ENCODE data around the gene BTBD3. TPM values are rescaled to one million over a fixed set of nuclear protein-coding genes. Genes with fewer than 3 reads are reported as not detected.
A peak's percentile ranks its signal among the peaks of the same experiment; 100 is the strongest.

The BTBD3 gene
- total RNA-seq (2014; rRNA removed) (21.6 and 31.4 TPM in 2 replicates), Bru-seq, nascent RNA (percentile 87 among the genes with signal in this experiment), BruChase-seq, experiment 1, labeled RNA remaining after a 6-hour chase (percentile 91 among the genes with signal in this experiment), BruChase-seq, experiment 2, labeled RNA remaining after a 2-hour chase (percentile 93 among the genes with signal in this experiment)
- long read RNA-seq, full-length matches to known transcripts: 9 of 27 reads
- long read RNA-seq, partial matches to known transcripts: 0 of 27 reads
- long read RNA-seq, other reads (novel, unspliced or antisense): 18 of 27 reads

DNA sequence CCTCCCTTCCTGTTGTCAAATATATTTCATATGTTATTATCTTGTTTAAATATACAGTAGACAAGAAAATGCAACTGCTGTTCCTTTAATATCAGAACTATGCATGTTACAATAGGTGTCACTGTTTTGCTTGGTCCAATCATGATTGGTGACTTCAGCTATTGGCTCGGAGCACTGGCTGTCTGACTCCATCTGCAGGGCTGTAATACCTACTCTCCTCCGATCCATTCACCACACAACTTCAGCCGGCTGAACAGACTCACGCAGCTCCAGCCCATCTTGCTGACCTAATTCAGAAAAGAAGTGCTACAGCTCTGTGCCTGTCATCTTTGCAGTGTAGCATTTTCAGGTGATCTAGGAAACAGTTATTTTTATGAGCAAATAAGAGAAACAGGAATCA is at the start of gene BTBD3:
TSS of gene BTBD3 (plus strand) at position 231 of the 400 bp plus-strand sequence. CDS start 383 bp downstream, outside the sequence.
- H3K36me3 ChIP-seq (ENCODE audit: low read depth, low read length): peaks cover 9% of the 10 kb centered on the region
- no peak for ATAC-seq
- H4K20me1 ChIP-seq (ENCODE audit: low read length): no peaks in the 10 kb centered on the region
- intact Hi-C loops (cut with micrococcal nuclease): no loop called here
- H3K27me3 ChIP-seq (ENCODE audit: low read length): no peaks in the 10 kb centered on the region
- H3K4me2 ChIP-seq (ENCODE audit: low read length): no peak within 1 kb of the TSS
- H3K9me2 ChIP-seq (replicated peaks; ENCODE audit: low read length): no peaks in the 10 kb centered on the region
- H3F3A ChIP-seq (ENCODE audit: low read length, unreplicated experiment): no peaks in the 10 kb centered on the region
- DNase-seq: no peak
- no peaks in the 10 kb centered on the region for H3K4me1 ChIP-seq (ENCODE audit: insufficient read depth, low read length)
- no TSS peak for BruUV-seq (replicated peaks)
- TF ChIP-seq, protein P1, sequence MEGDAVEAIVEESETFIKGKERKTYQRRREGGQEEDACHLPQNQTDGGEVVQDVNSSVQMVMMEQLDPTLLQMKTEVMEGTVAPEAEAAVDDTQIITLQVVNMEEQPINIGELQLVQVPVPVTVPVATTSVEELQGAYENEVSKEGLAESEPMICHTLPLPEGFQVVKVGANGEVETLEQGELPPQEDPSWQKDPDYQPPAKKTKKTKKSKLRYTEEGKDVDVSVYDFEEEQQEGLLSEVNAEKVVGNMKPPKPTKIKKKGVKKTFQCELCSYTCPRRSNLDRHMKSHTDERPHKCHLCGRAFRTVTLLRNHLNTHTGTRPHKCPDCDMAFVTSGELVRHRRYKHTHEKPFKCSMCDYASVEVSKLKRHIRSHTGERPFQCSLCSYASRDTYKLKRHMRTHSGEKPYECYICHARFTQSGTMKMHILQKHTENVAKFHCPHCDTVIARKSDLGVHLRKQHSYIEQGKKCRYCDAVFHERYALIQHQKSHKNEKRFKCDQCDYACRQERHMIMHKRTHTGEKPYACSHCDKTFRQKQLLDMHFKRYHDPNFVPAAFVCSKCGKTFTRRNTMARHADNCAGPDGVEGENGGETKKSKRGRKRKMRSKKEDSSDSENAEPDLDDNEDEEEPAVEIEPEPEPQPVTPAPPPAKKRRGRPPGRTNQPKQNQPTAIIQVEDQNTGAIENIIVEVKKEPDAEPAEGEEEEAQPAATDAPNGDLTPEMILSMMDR (conservative IDR thresholded peaks at IDR 0.05; ENCODE audit: low read depth, low read length): no peak
- TF ChIP-seq EZH2 (IDR thresholded peaks at IDR 0.05; ENCODE audit: low read length, unreplicated experiment) (no peak), EZH2phosphoT487 (IDR thresholded peaks at IDR 0.05; ENCODE audit: borderline replicate concordance, low read length) (no peak)
- ChIA-PET POLR2A (ENCODE audit: unreplicated experiment) (no interaction called here), CTCF (no interaction called here)
- no peaks in the 10 kb centered on the region for H3K9me3 ChIP-seq (ENCODE audit: low read length)
- peaks cover 56% of the 10 kb centered on the region for H3K79me2 ChIP-seq (ENCODE audit: low read length)
- no peak within 1 kb of the TSS for H3K4me3 ChIP-seq (ENCODE audit: low read length)
- no peak within 1 kb of the TSS for H3K9ac ChIP-seq (ENCODE audit: low read length)
- H2AFZ ChIP-seq (ENCODE audit: low read length): no peak within 1 kb of the TSS
- H3K27ac ChIP-seq (ENCODE audit: low read length): no peak within 1 kb of the TSS

DNA sequence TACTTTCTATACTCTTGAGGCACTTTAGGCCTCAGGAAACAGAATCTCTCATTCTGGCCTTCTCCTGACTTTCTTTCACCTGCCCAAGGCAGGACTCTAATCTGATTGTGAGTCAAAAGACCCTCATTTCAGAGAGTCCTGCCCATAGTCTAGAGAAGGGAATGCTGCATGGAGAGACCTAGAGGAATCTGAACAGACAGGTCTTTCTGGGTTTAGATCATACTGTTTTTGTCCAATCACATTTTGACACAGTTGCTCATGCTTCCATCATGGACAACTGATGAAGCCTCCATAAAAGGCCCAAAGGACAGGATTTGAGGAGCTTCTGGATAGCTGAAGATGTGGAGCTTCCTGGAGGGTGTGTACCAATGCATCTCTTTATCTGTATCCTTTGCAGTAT is 48.1 kb upstream of the BTBD3 start:
- no peak for TF ChIP-seq EZH2phosphoT487 (IDR thresholded peaks at IDR 0.05; ENCODE audit: borderline replicate concordance, low read length)
- TF ChIP-seq EZH2 (IDR thresholded peaks at IDR 0.05; ENCODE audit: low read length, unreplicated experiment): no peak
- TF ChIP-seq, protein P1 (conservative IDR thresholded peaks at IDR 0.05; ENCODE audit: low read depth, low read length): no peak
- Histone ChIP-seq H3K4me3 (ENCODE audit: low read length) (no peak overlapping the region), H2AFZ (ENCODE audit: low read length) (no peak overlapping the region), H3K79me2 (ENCODE audit: low read length) (no peaks in the 10 kb centered on the region), H3K9me2 (replicated peaks; ENCODE audit: low read length) (no peaks in the 10 kb centered on the region), H3K4me1 (ENCODE audit: insufficient read depth, low read length) (no peaks in the 10 kb centered on the region), H3K4me2 (ENCODE audit: low read length) (no peak overlapping the region), H4K20me1 (ENCODE audit: low read length) (no peaks in the 10 kb centered on the region), H3F3A (ENCODE audit: low read length, unreplicated experiment) (no peaks in the 10 kb centered on the region), H3K27me3 (ENCODE audit: low read length) (no peaks in the 10 kb centered on the region), H3K36me3 (ENCODE audit: low read depth, low read length) (no peaks in the 10 kb centered on the region), H3K9me3 (ENCODE audit: low read length) (no peaks in the 10 kb centered on the region), H3K9ac (ENCODE audit: low read length) (no peak overlapping the region), H3K27ac (ENCODE audit: low read length) (no peak overlapping the region)
- intact Hi-C loops (cut with micrococcal nuclease): no loop called here
- POLR2A ChIA-PET (ENCODE audit: unreplicated experiment): interaction anchor here (0.5 kb wide), 1 partner anchor 128 kb away, joined by 5 read pairs; no protein-coding TSS in a partner anchor
- ATAC-seq (no peak), DNase-seq (peak; percentile 31)
- CTCF ChIA-PET: no interaction called here
- BruUV-seq (replicated peaks): no TSS peak

DNA sequence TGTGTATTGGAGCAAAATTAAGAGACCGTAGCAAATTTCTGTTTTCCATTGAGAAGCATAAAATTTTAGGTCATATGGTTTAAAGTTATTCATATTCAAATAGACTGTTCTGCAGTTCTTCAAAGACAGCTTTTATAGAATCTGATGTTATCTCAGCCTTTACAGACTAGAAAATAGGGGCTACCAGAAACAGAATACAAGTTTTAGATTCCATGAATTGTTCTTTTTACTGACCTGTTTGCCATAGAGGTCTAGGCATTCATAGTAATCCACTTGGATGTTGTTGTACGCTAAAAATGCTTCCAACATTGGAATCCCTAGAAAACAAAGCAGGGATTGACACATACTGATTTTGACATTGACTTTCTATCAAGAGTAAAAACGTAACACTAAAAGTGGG is 47.3 kb upstream of the BTBD3 start:
- Histone ChIP-seq H3K27me3 (ENCODE audit: low read length) (no peaks in the 10 kb centered on the region), H3K9me2 (replicated peaks; ENCODE audit: low read length) (no peaks in the 10 kb centered on the region), H2AFZ (ENCODE audit: low read length) (no peak overlapping the region), H3K9ac (ENCODE audit: low read length) (no peak overlapping the region), H3K4me1 (ENCODE audit: insufficient read depth, low read length) (no peaks in the 10 kb centered on the region), H3K4me2 (ENCODE audit: low read length) (no peak overlapping the region), H3F3A (ENCODE audit: low read length, unreplicated experiment) (no peaks in the 10 kb centered on the region), H3K36me3 (ENCODE audit: low read depth, low read length) (no peaks in the 10 kb centered on the region), H3K79me2 (ENCODE audit: low read length) (no peaks in the 10 kb centered on the region), H3K4me3 (ENCODE audit: low read length) (no peak overlapping the region), H3K27ac (ENCODE audit: low read length) (no peak overlapping the region), H4K20me1 (ENCODE audit: low read length) (no peaks in the 10 kb centered on the region), H3K9me3 (ENCODE audit: low read length) (no peaks in the 10 kb centered on the region)
- TF ChIP-seq EZH2phosphoT487 (IDR thresholded peaks at IDR 0.05; ENCODE audit: borderline replicate concordance, low read length) (no peak), EZH2 (IDR thresholded peaks at IDR 0.05; ENCODE audit: low read length, unreplicated experiment) (no peak)
- TF ChIP-seq, protein P1 (conservative IDR thresholded peaks at IDR 0.05; ENCODE audit: low read depth, low read length): no peak
- CTCF ChIA-PET: no interaction called here
- intact Hi-C loops (cut with micrococcal nuclease): no loop called here
- BruUV-seq (replicated peaks): no TSS peak
- DNase-seq: no peak
- POLR2A ChIA-PET (ENCODE audit: unreplicated experiment): no interaction called here
- no peak for ATAC-seq
